ENCODE data around the gene MIA2.

GRCh38 chr14:39247256-39247655, 13.5 kb downstream of the MIA2 start:
- TF ChIP-seq CTCF (IDR thresholded peaks at IDR 0.05 in 4 of 5, conservative IDR thresholded peaks at IDR 0.05 in 1 of 5) = no peak
- no peak for TF ChIP-seq POLR2A (IDR thresholded peaks at IDR 0.05)

Measured in gastrocnemius medialis (tissue), 4 donors.